Dedifferentiated amniotic fluid mesenchymal stem cell (primary cell): ENCODE results near the gene GNG8.

ENCODE experiments used
- DNase-seq: peaks from one replicate; pipeline ENCODE4 v3.0.0-alpha.2; 2016; ENCODE audit errors: extremely low spot score

The GNG8 gene

GRCh38 chr19:46602392-46603194, 33.4 kb downstream of the GNG8 start:
- no peak for DNase-seq

DNA sequence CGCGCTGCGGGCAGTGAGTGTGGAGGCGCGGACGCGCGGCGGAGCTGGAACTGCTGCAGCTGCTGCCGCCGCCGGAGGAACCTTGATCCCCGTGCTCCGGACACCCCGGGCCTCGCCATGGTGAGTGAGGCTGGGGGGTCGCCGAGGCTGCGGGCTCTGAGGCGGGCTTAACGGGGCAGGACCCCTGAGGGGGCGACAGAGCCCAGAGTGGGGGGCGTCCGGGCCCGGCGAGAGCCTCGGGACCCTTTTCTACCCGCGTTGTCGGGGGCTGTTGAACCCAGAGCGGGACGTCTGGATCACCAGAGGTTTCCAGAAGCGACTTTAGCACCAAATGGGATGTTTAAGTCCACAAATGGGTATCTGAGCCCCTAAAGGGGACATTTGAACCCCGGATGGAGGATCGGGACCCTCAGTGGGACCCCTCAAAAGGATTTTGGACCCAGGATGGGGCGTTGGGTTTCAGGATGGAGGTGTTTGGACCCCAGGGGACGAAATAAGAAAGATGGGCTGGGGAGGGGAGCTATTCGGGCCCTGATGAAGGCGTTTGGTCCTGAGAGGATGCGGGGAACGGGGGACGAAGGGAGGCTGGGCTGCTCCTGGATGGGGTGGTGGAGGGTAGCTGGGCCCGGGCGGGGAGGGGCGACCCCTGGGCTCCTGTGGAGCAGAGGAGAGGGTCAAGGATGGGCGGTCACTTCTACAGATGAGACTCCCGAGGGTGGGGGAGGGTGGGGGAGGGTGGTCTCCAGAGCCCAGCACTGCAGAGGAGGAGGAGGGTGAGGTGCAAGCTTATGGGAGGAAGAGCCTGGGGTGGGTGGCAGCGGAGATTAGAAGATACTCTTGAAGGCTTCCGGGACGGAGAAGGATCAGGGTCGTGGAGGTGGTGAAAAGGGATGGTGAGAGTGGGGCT, 34.4 kb downstream of the GNG8 start, which contains the start of gene CALM3:
Gene CALM3 (plus strand): TSS at position 13 of the 907 bp plus-strand sequence. CDS start 105 bp downstream, at position 118.
- no peak for DNase-seq

- DNase-seq = peak; percentile 97
Observed at GRCh38 chr19:46600384-46601317, 35.4 kb downstream of the GNG8 start.

GRCh38 chr19:46599716-46600373, 36.2 kb downstream of the GNG8 start:
- no peak for DNase-seq

GRCh38 chr19:46598372-46598917, 37.6 kb downstream of the GNG8 start:
- DNase-seq = no peak

DNA sequence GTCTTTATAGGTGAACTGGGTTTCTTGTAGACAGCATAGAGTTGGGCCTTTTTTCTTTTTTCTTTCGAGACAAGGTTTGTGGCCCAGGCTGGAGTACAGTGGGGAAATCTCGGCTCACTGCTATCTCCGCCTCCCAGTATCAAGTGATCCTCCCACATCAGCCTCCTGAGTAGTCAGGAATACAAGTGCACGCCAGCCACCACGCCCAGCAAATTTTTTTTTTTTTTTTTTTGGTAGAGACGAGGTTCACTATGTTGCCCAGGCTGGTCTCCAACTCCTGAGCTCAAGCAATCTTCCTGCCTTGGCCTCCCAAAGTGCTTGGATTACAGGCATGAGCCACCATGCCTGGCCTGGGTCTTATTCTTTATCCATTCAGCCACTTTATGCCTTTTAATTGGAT, 40.0 kb downstream of the GNG8 start:
- DNase-seq = no peak

- DNase-seq = no peak
Observed at GRCh38 chr19:46591870-46592269, 44.1 kb downstream of the GNG8 start.

DNA sequence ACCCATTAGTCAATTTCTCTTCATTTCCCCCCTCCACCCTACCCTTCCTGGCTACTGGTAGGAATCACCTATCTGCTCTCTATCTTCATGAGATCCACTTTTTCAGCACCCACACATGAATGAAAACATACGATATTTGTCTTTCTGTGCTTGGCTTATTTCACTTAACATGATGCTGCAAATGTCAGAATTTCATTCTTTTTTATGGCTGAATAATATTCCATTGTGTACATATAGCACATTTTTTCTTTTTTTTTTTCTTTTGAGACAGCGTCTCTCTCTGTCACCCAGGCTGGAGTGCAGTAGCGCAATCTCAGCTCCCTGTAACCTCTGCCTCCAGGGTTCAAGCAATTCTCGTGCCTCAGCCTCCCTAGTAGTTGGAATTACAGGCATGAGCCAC, 44.7 kb downstream of the GNG8 start:
- DNase-seq = no peak

DNA sequence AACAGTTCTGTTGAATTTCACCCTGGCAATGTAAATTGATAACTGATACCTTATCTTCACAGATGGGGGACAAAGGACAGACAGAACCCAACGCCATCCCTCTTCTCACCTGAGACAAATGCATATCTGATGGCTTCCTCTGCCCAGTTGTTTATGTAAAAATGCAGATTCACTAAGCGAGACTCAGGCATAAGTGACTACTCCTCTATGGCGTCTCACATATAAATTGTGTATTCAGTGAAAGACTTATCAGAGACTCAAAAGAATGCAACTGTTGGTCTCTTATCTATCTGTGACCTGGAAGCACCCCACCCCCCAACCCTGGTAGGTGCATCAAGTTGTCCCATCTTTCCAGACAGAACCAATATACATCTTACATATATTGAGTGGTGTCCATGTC, 48.1 kb downstream of the GNG8 start:
- DNase-seq = no peak

DNA sequence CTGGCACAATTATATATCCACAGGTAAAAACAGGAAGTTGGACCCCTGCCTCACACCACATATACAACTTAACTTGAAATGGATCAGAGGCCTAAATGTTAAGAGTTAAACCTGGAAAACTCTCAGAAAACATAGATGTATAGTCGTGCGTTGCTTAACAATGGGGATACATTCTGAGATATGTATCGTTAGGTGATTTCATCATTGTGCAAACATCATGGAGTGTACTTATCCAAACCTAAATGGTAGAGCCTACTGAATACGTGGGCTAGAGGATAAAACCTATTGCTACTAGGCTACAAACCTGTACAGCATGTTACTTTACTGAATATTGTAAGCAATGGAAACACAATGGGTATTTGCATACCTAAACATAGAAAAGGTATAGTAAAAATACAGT, 49.7 kb downstream of the GNG8 start:
- no peak for DNase-seq

DNA sequence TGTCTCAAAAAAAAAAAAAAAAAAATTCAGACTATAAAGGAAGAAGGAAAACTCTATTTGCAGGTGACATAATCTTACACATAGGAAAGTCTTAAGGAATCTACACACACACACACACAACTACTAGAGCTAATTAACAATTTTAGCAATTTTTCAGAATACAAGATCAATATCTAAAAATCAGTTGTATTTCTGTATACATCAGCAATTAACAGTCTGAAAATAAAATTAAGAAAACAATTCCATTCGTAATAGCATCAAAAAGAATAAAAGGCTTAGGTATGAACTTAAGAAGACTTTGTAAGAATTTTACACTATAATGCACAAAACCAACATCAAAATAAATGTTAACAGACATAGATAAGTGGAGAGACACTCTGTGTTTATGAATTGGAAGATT, 50.5 kb downstream of the GNG8 start:
- DNase-seq = no peak
